COLO668 (cell line): Measurements from ENCODE around the gene MAMDC2.
"Not testable (repeated sequence)": the region's sequence is repeated elsewhere in the genome, so short reads cannot be mapped to it uniquely, and the experiment has no call there.

Source experiments
- DNase-seq: peaks from one replicate; lab custom pipeline; 2025; ENCODE audit not compliant: unreplicated experiment; lab: John Stamatoyannopoulos, UW

The MAMDC2 gene

GRCh38 chr9:70172532-70172931 is 128.9 kb downstream of the MAMDC2 start:
- no peak for DNase-seq

DNA sequence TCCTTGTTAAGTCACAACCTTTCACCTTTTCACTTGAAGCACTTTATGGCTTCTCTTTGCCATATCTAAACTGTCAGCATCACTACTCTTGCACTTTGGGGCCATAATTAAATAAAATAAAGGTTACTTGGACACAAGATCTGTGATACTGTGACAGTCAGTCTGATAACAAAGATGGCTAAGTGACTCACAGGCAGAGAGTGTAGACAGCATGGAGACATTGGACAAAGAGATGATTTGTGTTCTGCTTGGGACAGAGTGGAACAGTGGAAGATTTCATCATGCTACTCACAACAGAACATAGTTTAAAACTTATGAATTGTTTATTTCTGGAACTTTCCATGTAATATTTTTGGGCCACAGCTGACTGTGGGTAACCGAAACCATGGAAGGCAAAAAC is 133.5 kb downstream of the MAMDC2 start:
- no peak for DNase-seq

DNA sequence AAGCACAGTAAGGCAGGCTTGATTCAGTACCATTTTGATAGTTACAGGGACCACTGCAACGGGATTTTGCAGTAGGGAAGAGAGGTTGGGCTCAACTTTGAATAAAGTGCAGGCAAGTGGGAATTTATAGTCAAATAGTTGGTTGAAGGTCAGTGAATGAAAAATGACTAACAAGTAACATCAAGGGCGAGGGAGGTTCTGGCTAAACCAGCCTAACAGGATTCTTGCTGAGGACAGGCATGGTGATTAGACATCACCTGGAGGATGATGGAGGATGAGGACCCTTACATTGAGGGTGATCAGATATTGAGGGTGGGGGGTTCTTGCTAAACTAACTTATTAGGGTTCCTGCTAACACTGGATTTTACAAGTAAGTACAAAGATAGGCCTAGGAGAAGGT is 149.1 kb downstream of the MAMDC2 start:
- no peak for DNase-seq

DNA sequence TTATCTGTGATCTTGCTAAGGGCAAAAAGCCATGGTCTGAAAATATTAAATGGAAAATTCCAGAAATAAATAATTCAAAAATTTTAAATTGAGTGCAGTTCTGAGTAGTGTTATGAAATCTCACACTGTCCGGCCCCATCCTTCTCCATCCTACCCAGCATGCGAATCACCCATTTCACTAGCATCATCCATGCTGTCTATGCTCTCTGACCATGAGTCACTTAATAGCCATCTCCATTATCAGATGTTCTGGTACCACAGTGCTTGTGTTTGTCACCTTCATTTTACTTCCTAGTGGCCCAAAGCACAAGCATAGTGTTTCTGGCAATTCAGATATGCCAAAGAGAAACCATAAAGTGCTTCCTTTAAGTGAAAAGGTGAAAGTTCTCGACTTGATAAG is 151.8 kb downstream of the MAMDC2 start:
- no peak for DNase-seq

GRCh38 chr9:70197216-70198044 is 153.8 kb downstream of the MAMDC2 start:
- DNase-seq, result no peak

DNA sequence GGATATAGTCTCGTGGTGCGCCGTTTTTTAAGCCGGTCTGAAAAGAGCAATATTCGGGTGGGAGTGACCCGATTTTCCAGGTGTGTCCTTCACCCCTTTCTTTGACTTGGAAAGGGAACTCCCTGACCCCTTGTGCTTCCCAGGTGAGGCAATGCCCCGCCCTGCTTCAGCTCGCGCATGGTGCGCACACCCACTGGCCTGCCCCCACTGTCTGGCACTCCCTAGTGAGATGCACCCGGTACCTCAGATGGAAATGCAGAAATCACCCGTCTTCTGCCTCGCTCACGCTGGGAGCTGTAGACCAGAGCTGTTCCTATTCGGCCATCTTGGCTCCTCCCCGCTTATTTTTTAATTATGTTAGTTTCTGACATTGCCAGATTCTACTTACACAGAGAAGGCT is 161.1 kb downstream of the MAMDC2 start:
- DNase-seq, result not testable (repeated sequence)

GRCh38 chr9:70205366-70206020 is 161.8 kb downstream of the MAMDC2 start:
- DNase-seq, result no peak

DNA sequence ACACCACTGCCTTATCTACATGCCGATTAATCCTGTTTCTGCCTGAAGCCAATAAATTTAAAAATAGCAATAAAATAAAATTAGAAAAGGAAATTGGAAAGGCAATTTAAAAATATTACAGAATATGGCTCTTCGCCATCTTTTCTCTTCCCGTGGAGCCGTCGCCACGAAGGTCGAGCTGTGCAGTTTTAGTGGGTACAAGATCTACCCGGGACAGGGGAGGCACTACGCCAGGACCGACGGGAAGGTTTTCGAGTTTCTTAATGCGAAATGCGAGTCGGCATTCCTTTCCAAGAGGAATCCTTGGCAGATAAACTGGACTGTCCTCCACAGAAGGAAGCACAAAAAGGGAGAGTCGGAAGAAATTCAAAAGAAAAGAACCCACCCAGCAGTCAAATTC is 173.4 kb downstream of the MAMDC2 start:
- no peak for DNase-seq

- DNase-seq, result no peak
Observed at GRCh38 chr9:70218767-70219166, 175.1 kb downstream of the MAMDC2 start.

GRCh38 chr9:70220216-70220615 is 176.6 kb downstream of the MAMDC2 start:
- no peak for DNase-seq

GRCh38 chr9:70222354-70222753 is 178.7 kb downstream of the MAMDC2 start:
- DNase-seq, result no peak

GRCh38 chr9:70228118-70228517 is 184.5 kb downstream of the MAMDC2 start:
- DNase-seq, result no peak

DNA sequence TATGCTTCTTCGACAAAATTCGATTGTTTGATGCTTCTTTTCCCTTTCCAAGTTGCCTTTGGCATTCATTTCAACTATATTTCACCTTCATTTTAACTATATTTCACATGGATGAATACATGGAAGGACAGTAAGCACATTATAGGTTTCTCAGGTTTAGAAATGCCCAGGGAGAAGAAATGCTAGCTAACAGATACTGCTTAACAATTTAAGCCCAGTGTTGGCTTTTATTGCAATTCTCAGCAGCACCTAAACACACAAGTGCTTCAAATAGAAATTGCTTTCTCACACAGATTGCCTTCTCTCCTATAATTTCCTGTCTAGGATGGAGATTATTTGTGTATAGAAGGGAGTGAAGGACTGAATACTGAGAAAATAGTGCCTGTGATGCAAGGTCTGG is 185.0 kb downstream of the MAMDC2 start:
- no peak for DNase-seq

DNA sequence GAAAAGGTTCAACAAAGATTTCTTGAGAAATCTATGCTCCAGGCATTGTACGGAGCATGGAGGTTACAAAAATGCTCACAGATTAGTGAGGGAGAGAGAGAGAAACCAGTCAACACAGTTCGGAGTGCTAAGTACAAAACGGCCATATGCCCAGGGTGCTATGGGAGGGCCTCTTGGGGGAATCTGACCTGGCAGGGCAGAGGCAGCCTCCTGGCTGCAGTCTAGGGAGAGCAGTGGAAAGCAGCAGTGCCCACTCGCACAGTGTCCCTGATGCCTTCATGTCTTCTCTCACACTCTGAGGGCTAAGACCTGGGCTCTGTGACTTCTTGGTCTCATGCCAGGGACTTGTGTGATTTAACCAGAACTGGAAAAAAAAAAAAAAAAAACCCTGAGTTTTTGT is 185.4 kb downstream of the MAMDC2 start:
- DNase-seq, result no peak

DNA sequence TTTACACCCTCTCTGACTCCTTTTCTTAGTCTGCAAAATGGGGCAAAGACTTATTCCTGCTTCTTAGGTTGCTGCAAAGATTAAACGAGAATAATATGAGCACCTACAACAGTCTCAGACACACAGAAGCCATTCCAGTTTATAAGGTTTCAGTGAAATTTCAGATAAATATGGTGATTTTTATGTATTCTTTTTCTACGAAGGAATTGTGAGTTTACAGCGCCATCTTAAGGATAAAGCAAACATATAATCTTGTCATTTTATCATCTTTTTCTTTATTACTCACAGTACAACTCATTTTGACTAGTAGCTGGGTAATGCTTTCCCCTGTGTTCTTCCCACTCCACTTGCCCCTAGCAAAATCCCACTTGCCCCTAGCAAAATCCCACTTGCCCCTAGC is 185.9 kb downstream of the MAMDC2 start:
- DNase-seq, result no peak

GRCh38 chr9:70232476-70232875 is 188.8 kb downstream of the MAMDC2 start:
- no peak for DNase-seq

- not testable (repeated sequence) for DNase-seq
Observed at GRCh38 chr9:70234208-70234607, 190.6 kb downstream of the MAMDC2 start.

DNA sequence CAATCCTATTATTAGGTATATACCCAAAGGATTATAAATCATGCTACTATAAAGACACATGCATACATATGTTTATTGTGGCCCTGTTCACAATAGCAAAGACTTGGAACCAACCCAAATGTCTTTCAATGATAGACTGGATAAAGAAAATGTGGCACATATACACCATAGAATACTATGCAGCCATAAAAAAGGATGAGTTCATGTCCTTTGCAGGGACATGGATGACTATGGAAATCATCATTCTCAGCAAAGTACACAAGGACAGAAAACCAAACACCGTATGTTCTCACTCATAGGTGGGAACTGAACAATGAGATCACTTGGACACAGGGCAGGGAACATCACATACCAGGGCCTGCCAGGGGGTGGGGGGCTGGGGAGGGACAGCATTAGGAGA is 202.3 kb downstream of the MAMDC2 start:
- not testable (repeated sequence) for DNase-seq

DNA sequence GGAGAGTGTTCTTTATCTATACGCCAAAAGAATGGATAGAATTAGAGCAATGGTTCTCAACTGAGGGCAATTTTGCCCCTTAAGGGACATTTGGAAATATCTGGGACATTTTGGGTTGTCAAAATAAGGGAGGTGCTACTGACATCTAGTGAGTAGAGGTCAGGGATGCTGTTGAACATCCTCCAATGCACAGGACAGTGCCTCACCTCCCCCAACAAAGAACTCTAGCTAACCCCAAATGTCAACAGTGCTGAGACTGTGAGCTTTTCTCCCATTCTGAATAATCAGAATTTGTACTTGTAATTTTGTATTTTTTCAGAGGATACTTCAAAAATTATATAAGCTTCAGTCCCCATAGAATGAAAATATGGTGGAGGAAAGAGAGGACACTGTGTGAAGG is 206.6 kb downstream of the MAMDC2 start:
- no peak for DNase-seq

- DNase-seq, result no peak
Observed at GRCh38 chr9:70255486-70255885, 211.8 kb downstream of the MAMDC2 start.

DNA sequence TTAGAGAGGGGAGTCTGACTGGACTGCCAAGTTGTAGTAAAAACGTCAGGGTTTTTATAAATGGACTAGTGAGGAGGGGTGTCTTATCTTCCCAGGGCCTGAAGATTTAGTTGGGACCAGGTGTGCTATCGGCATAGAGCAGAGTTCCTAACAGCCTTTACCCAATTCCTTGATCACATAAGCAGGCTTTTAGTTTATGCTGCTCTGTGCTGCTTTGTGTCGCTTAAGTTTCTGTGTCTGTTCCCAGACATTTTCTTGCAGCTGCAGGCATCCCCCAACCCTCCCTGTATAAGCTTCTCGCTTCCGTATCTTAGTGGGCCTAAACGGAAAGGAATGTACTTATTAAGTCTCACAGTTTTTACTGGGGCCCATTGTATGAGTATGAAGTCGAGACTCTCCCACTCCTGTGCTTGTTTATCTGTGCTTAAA is 212.5 kb downstream of the MAMDC2 start:
- no peak for DNase-seq

DNA sequence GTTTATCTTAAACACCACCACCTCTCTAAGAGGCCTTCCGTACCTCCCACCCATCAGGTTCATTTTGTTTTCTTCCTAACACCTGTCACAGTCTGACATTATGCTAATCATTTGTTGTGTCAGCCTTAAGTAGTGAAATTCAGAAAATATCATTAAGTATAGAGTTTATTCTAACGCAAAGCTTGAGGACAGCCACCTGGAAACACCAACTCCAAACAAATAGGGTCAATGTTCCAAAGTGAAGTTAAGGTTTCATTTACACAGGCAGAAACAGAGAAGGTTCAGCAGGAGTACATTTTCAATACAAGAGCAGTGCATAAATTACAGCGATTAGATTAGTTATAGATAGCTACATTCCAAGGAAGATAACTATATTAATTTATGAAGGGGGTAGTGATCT is 213.9 kb downstream of the MAMDC2 start:
- no peak for DNase-seq
